Measurements from ENCODE around the gene PTPRE.

GRCh38 chr10:127940866-127941640, 34.1 kb downstream of the PTPRE start:
- TF ChIP-seq CTCF (IDR thresholded peaks at IDR 0.05), result no peak
- TF ChIP-seq REST (IDR thresholded peaks at IDR 0.05; ENCODE audit: low read depth, low read length), result no peak
- no peak for TF ChIP-seq NFIC (IDR thresholded peaks at IDR 0.05; ENCODE audit: borderline replicate concordance)
- no peak for TF ChIP-seq RFX5 (IDR thresholded peaks at IDR 0.05; ENCODE audit: low read length)
- no peak for TF ChIP-seq EZH2phosphoT487 (IDR thresholded peaks at IDR 0.05; ENCODE audit: borderline replicate concordance, low read depth)
- TF ChIP-seq EP300 (IDR thresholded peaks at IDR 0.05; ENCODE audit: borderline replicate concordance in 1 of 2, low read depth in 1 of 2, low read length in 1 of 2), result no peak
- TF ChIP-seq SMC3 (IDR thresholded peaks at IDR 0.05; ENCODE audit: low read depth, low read length), result no peak
- no peak for TF ChIP-seq RAD21 (IDR thresholded peaks at IDR 0.05; ENCODE audit: low read length)
- TF ChIP-seq TCF12 (IDR thresholded peaks at IDR 0.05), result no peak
- no peak for TF ChIP-seq TAF1 (IDR thresholded peaks at IDR 0.05; ENCODE audit: borderline replicate concordance, low read depth, low read length)
